ENCODE measurements around the gene NELL2.

DNA sequence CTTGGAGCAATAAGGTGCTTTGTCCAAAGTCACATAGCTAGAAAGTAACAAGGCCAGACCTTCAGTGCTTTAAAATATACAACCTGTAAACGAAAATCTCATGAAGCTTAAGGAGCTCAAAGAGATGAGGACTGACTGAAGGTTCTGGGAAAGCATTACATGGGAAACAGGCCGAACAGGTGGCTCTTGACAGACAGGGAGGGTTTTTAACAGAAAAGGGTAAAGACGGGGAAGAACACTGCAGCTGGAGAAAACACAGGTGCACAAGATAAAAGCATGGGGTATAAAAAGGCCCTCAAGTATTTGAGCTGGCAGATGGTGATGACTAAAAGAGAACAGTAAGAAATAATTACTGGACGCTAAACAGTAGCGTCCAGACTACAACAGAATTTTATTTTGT, 257.2 kb downstream of the NELL2 start:
- TF ChIP-seq, protein P1, sequence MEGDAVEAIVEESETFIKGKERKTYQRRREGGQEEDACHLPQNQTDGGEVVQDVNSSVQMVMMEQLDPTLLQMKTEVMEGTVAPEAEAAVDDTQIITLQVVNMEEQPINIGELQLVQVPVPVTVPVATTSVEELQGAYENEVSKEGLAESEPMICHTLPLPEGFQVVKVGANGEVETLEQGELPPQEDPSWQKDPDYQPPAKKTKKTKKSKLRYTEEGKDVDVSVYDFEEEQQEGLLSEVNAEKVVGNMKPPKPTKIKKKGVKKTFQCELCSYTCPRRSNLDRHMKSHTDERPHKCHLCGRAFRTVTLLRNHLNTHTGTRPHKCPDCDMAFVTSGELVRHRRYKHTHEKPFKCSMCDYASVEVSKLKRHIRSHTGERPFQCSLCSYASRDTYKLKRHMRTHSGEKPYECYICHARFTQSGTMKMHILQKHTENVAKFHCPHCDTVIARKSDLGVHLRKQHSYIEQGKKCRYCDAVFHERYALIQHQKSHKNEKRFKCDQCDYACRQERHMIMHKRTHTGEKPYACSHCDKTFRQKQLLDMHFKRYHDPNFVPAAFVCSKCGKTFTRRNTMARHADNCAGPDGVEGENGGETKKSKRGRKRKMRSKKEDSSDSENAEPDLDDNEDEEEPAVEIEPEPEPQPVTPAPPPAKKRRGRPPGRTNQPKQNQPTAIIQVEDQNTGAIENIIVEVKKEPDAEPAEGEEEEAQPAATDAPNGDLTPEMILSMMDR (conservative IDR thresholded peaks at IDR 0.05; ENCODE audit: low read length) = no peak
- no peak for TF ChIP-seq EZH2phosphoT487 (IDR thresholded peaks at IDR 0.05; ENCODE audit: borderline replicate concordance, low read depth, low read length)

All from OCI-LY7 (cell line).